Measurements from ENCODE around the gene HES4. TPM values are rescaled to one million over a fixed set of nuclear protein-coding genes. Genes with fewer than 3 reads are reported as not detected.
A peak's percentile ranks its signal among the peaks of the same experiment; 100 is the strongest.
"Not testable (repeated sequence)": the region's sequence is repeated elsewhere in the genome, so short reads cannot be mapped to it uniquely, and the experiment has no call there.

The HES4 gene
- polyA plus RNA-seq, 1 experiment: 0.68 TPM

DNA sequence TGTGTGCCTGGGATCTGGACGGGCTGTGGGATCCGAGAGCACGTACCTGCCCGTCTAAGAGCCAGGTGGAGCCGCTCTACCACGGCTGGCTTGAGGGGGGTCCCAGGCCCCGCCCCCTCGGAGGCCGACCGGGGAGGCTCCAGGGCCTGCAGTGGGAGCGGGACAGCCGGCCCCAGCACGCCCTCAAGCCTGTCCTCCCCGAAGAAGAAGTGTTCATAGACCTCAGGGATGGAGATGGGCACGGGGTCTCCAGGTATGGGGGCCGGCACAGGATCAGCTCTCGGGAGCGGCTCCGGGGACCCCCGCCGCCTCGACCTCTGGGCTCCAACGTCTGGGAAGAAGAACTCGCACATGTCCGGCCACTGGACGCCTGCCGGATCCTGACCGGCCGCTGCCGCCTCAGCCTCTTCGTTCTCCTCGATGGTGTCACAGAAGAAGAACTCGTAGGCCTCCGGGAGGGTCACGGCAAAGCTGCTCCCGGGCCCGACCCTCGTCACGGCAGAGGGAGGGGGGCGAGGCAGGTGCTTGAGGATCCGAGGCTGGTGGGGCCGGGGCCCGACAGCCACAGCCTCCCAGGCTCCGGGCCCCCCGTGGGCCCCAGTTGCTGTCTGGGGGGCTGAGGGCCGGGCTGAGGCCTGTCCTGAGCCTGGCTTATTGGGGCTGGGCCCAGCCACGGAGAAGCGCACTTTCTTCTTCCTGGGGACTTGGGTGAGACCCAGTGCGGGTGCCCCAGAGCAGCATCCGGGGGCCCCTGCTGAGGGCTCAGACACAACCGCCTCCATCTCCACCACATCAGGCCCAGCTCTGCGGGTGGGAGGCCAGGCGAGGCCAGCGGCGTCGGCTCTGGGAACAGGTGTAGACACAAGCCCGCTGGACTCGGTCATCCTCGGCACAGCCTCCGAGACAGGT is 20.8 kb downstream of the HES4 start:
- CTCF ChIA-PET: interaction anchor here (1.0 kb wide), 1 partner anchor 23 kb away, joined by 3 read pairs; no protein-coding TSS in a partner anchor
- H3K9me3 ChIP-seq (ENCODE audit: control insufficient read depth, insufficient read depth, low read length): peaks cover 9% of the 10 kb centered on the region; the same call in 1 of the 2 replicates
- POLR2A ChIA-PET: no interaction called here
- H3K4me3 ChIP-seq (ENCODE audit: low read depth, low read length): no peak overlapping the region
- TF ChIP-seq, protein P1, sequence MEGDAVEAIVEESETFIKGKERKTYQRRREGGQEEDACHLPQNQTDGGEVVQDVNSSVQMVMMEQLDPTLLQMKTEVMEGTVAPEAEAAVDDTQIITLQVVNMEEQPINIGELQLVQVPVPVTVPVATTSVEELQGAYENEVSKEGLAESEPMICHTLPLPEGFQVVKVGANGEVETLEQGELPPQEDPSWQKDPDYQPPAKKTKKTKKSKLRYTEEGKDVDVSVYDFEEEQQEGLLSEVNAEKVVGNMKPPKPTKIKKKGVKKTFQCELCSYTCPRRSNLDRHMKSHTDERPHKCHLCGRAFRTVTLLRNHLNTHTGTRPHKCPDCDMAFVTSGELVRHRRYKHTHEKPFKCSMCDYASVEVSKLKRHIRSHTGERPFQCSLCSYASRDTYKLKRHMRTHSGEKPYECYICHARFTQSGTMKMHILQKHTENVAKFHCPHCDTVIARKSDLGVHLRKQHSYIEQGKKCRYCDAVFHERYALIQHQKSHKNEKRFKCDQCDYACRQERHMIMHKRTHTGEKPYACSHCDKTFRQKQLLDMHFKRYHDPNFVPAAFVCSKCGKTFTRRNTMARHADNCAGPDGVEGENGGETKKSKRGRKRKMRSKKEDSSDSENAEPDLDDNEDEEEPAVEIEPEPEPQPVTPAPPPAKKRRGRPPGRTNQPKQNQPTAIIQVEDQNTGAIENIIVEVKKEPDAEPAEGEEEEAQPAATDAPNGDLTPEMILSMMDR (IDR thresholded peaks at IDR 0.05; ENCODE audit: low read depth, low read length): no peak
- H3K27ac ChIP-seq (ENCODE audit: low read depth, low read length): no peak overlapping the region
- no peak for DNase-seq (ENCODE audit: low read depth, low spot score)
- peaks cover 32% of the 10 kb centered on the region for H3K27me3 ChIP-seq (ENCODE audit: control insufficient read depth, insufficient read depth, low read length)

DNA sequence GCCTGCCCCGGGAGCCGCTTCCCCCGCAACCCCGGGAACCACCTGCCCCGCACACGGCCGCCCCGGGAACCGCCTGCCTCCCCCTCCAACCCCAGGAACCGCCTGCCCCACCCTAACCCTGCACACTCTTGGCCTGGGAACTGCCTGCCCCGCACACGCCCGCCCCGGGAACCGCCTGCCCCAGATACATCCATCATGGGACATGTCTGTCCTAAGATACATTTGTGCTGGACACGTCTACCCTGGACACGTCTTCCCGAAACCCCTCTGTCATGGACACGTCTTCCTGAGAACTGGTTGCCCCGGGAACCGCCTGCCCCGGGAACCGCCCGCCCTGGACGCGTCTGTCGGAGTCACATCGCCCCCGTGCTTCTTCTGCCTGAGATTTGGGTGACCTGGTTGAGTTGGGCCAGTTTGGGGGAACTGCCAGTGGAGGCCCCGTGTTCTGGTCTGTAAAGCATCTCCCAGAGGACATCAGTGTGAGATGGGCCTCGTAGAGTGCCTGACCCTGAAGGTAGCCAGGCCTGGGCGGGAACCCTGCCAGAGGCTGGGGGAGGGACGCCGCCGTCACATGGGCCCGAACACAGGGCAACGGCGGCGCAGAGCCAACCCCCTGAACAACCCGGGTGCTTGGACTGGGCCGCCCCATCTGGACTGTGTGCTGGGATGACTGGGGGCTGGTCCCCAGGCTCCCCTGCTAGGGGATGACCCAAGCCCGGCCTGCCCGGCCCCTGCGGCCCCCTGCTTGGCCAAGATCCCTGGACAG is 21.6 kb downstream of the HES4 start:
- Histone ChIP-seq H3K4me3 (ENCODE audit: low read depth, low read length) (no peak overlapping the region), H3K9me3 (ENCODE audit: control insufficient read depth, insufficient read depth, low read length) (peaks cover 9% of the 10 kb centered on the region; the same call in 1 of the 2 replicates), H3K27me3 (ENCODE audit: control insufficient read depth, insufficient read depth, low read length) (peaks cover 27% of the 10 kb centered on the region), H3K27ac (ENCODE audit: low read depth, low read length) (no peak overlapping the region)
- no peak for DNase-seq (ENCODE audit: low read depth, low spot score)
- TF ChIP-seq, protein P1 (IDR thresholded peaks at IDR 0.05; ENCODE audit: low read depth, low read length): no peak
- ChIA-PET POLR2A (no interaction called here), CTCF (no interaction called here)

DNA sequence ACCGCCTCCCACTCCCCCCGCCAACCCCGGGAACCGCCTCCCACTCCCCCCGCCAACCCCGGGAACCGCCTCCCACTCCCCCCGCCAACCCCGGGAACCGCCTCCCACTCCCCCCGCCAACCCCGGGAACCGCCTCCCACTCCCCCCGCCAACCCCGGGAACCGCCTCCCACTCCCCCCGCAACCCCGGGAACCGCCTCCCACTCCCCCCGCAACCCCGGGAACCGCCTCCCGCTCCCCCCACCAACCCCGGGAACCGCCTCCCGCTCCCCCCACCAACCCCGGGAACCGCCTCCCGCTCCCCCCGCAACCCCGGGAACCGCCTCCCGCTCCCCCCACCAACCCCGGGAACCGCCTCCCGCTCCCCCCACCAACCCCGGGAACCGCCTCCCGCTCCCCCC is 23.1 kb downstream of the HES4 start:
- peaks cover 16% of the 10 kb centered on the region for H3K27me3 ChIP-seq (ENCODE audit: control insufficient read depth, insufficient read depth, low read length)
- CTCF ChIA-PET: interaction anchor here (0.6 to 2.2 kb wide), 6 partner anchors 8 to 1383 kb away, joined by 3 to 14 read pairs (median 4); partner anchors contain the start of gene NOC2L
- not testable (repeated sequence) for H3K4me3 ChIP-seq (ENCODE audit: low read depth, low read length); H3K9me3 ChIP-seq (ENCODE audit: control insufficient read depth, insufficient read depth, low read length); H3K27ac ChIP-seq (ENCODE audit: low read depth, low read length); DNase-seq (ENCODE audit: low read depth, low spot score)
- POLR2A ChIA-PET: interaction anchor here (2.1 kb wide), 1 partner anchor 10 kb away, joined by 6 read pairs; the partner anchor contains the start of gene PLEKHN1

DNA sequence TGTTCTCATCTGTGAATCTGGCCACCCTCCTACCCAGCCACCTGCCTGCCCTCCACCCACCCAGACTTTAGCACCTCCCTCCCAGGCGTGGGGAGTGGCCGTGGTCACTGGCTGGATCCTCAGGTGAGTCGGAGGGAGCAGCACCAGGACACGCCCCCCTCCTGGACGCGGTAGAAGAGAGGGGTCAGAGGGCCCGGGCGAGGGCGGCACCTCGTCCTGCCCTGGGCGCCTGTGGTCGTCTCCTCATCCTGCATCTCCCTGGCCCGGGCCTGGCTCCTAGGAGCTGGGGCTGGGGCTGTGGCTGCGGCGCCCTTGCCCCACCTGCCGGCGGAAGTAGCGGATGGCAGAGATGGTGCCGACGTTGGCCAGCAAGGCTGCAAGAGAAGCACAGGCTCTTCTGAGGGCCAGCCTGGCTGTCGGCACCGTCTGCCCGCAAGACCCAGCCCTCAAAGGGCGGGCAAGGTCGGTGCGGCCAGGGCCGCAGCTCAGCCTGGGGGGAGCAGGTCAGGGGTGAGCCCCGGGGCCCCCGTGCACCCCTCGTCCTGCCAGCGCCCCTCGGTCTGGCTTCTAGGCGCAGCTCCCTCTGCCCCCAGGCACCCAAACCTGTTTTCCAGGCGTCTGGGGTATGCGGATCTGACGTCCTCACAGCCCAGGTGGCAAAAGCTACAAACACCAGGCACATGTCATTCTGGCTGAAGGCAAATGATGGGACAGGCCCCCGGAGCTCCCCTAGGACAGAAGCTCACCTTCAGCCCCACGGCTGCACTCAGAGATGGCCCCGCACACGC is 23.8 kb downstream of the HES4 start:
- ChIA-PET POLR2A (interaction anchor here (0.6 to 2.1 kb wide), 2 partner anchors 9 to 34 kb away, joined by 3 to 6 read pairs; partner anchors contain the start of gene PLEKHN1), CTCF (interaction anchor here (0.6 to 2.2 kb wide), 6 partner anchors 9 to 1383 kb away, joined by 3 to 14 read pairs (median 4); partner anchors contain the start of gene NOC2L)
- TF ChIP-seq, protein P1 (IDR thresholded peaks at IDR 0.05; ENCODE audit: low read depth, low read length): peak; percentile 69
- no peak for DNase-seq (ENCODE audit: low read depth, low spot score)
- no peak overlapping the region for H3K4me3 ChIP-seq (ENCODE audit: low read depth, low read length)
- H3K9me3 ChIP-seq (ENCODE audit: control insufficient read depth, insufficient read depth, low read length): peaks cover 9% of the 10 kb centered on the region; the same call in 1 of the 2 replicates
- H3K27me3 ChIP-seq (ENCODE audit: control insufficient read depth, insufficient read depth, low read length): peaks cover 18% of the 10 kb centered on the region
- H3K27ac ChIP-seq (ENCODE audit: low read depth, low read length): no peak overlapping the region

DNA sequence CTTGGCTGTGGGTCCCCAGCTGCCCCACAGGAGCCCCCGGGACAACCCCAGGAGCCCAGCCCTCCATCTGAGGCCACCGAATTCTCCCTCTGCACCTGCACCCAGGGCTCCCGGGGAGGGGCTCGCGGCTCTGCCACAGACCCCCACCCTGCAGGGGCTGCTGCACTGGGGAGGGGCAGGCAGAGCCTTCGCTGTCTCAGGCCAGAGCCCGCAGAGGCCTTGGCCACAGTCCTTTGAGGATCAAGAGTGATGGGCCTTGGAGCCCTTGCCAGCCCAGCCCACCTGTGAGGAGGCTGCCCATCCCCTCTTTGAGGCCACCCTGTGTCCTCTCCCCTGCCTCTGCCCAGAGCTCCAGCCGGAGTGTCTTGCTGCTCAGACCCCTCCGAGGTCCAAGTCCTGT is 24.5 kb downstream of the HES4 start:
- DNase-seq (ENCODE audit: low read depth, low spot score): no peak
- TF ChIP-seq, protein P1 (IDR thresholded peaks at IDR 0.05; ENCODE audit: low read depth, low read length): no peak
- ChIA-PET POLR2A (interaction anchor here (2.1 kb wide), 1 partner anchor 9 kb away, joined by 6 read pairs; the partner anchor contains the start of gene PLEKHN1), CTCF (interaction anchor here (2.2 kb wide), 1 partner anchor 70 kb away, joined by 14 read pairs; no protein-coding TSS in a partner anchor)
- H3K27me3 ChIP-seq (ENCODE audit: control insufficient read depth, insufficient read depth, low read length): peaks cover 21% of the 10 kb centered on the region
- H3K9me3 ChIP-seq (ENCODE audit: control insufficient read depth, insufficient read depth, low read length): peaks cover 10% of the 10 kb centered on the region; the same call in 1 of the 2 replicates
- no peak overlapping the region for H3K27ac ChIP-seq (ENCODE audit: low read depth, low read length)
- no peak overlapping the region for H3K4me3 ChIP-seq (ENCODE audit: low read depth, low read length)

All from AG04450 (cell line).